ENCODE results near the gene ATAD2B. TPM values are rescaled to one million over a fixed set of nuclear protein-coding genes. Genes with fewer than 3 reads are reported as not detected.

Gene ATAD2B
- total RNA-seq, result 10 to 100 TPM; 22.9 to 34.9 (median 28.5) TPM

GRCh38 chr2:23926750-23927571, at the start of gene ATAD2B:
ATAD2B (minus strand) TSS chr2:23927123; CDS start chr2:23926770, 353 bp downstream.
- TF ChIP-seq CTCF (IDR thresholded peaks at IDR 0.05; ENCODE audit: low read depth), result no peak

GRCh38 chr2:23967846-23968245, 40.9 kb upstream of the ATAD2B start:
- TF ChIP-seq CTCF (IDR thresholded peaks at IDR 0.05; ENCODE audit: low read depth), result no peak

- no peak for TF ChIP-seq CTCF (IDR thresholded peaks at IDR 0.05; ENCODE audit: low read depth)
These were observed 27.5 kb upstream of the ATAD2B start for GRCh38 chr2:23954325-23955014.

GRCh38 chr2:23953625-23954024, 26.7 kb upstream of the ATAD2B start:
- TF ChIP-seq CTCF (IDR thresholded peaks at IDR 0.05; ENCODE audit: low read depth), result no peak

- no peak for TF ChIP-seq CTCF (IDR thresholded peaks at IDR 0.05; ENCODE audit: low read depth)
These were observed 20.4 kb upstream of the ATAD2B start for GRCh38 chr2:23947350-23947749.

- no peak for TF ChIP-seq CTCF (IDR thresholded peaks at IDR 0.05; ENCODE audit: low read depth)
These were observed 18.1 kb upstream of the ATAD2B start for GRCh38 chr2:23944976-23945375.

GRCh38 chr2:23944527-23944926, 17.6 kb upstream of the ATAD2B start:
- no peak for TF ChIP-seq CTCF (IDR thresholded peaks at IDR 0.05; ENCODE audit: low read depth)
